HG02763 (cell line): Measurements from ENCODE around the gene LRRC58.
"Not testable (repeated sequence)": the region's sequence is repeated elsewhere in the genome, so short reads cannot be mapped to it uniquely, and the experiment has no call there.

Experiments
- ATAC-seq: cut with Tn5 transposase; IDR thresholded peaks from one replicate; pipeline ENCODE4 v1.9.1; 2021; ENCODE audit warnings: mild to moderate bottlenecking, moderate library complexity; ENCODE audit not compliant: unreplicated experiment

LRRC58 gene

DNA sequence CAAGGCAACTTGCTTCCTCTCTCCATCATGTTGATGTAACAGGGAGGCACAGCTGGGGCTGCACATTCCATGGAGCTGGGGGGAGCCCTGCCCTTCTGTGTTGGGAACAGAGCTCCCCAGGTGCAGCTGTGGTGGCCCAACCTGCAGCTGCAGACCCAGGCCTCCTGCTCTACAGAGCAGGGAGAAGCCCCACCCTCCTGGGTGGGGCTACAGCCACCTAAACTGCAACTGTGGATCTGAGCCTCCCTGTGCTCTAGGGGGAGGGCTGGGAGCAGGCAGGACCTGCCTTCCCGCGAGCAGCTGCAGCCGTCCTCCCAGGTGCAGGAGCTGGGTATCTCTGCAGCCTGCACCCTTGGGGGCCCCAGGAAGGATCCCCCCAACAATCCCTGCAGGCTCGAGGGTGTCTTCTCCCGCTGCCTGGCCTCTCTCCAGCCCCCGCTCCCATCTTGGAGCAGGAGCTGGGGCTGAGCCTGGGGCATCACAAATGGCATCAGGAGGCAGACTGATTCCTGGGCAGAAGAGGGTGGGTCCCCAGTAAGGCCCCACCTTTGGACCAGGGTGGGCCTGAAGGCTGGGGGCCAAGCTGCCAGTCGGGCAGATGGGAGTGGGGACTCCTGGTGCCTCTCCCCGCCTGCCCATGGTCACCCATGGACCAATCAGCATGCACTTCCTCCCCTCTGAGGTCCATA is 7.4 kb downstream of the LRRC58 start:
- no peak for ATAC-seq

DNA sequence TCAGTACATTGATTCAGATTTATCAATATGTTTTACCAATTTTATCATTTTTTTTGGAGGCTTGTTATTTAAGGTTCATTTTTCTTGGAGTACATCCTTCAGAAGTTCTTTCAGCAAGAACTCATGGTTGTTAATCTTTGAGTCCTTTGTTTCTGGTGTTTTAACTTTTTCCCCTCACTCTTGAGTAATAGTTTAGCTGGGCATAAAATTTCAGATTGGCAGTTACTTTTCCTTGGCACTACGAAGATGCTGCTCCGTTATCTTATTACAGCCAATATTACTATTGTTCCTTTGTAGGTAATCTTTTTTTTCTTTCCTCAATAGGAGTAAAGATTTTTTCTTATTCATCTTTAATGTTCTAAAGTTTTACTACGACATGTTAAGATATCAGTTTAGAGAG is 9.8 kb downstream of the LRRC58 start:
- ATAC-seq, result no peak

DNA sequence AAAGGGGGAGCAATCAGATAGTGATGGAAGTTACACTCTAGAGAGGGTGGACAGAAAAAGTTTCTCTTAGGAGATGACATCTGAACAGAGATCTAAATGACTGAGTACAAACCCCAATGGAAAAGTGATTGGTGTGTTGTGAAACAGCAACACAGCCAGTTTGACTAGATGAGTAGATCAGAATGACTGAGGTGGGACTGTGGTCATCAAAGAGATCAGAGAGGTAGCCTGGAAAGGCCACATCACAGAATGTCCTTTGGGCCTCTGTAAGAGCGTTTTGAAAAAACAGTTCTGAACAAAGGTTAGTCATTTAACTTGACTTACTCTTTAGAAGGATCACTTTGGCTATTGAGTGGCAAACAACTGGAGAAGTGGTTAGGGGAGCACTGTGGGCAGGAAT is 10.6 kb downstream of the LRRC58 start:
- ATAC-seq, result no peak

DNA sequence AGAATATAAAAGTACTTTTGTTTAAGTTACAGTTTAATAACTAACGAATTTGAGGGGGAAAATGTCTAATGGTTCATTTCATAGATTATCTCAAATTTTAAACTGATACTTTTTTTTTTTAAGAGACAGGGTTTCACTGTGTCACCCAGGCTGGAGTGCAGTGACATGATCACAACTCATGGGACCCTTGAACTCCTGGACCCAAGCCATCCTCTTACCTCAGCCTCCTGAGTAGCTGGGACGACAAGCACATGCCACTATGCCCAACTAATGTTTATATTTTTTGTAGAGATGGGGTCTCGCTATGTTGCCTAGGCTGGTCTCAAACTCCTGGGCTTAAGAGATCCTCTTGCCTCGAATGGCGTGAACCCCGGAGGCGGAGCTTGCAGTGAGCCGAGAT is 16.5 kb downstream of the LRRC58 start:
- ATAC-seq, result no peak

DNA sequence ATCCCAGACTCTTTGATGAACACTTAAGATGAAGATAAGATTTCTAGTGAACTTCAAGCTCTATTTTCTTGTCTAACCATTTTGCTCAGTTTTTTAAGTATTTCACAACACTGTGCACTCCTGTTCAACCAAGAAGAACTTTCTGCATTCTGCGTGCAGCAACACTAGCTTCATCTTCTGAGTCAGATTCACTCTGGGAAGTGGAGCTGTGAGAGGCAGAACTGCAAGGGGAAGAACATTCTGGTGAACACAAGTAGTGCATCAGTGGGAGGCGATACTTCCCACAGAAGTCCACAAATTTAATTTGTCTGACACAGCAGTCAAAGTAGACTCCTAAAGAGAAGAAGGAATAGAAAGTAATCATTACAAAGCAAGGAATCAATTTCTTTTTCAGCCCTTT is 18.1 kb downstream of the LRRC58 start:
- ATAC-seq, result no peak

DNA sequence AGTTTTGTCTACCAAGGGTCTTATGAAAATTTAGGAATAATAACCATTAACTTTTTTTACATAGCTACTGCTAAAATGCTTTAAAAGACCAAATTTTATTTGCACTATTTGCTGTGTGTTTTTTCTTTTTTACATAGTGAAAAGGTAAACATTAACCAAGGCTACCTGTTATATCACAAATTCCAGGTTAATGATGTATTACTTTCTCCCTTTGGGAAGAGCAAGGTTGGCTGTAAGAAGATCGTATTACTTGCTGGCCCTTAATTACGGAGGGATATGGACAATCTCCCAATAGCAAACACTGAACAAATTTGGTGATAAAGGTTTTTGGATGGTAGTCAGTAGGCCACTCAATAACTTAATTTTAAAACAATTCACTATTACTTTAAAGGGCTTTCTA is 22.4 kb downstream of the LRRC58 start:
- ATAC-seq, result no peak

DNA sequence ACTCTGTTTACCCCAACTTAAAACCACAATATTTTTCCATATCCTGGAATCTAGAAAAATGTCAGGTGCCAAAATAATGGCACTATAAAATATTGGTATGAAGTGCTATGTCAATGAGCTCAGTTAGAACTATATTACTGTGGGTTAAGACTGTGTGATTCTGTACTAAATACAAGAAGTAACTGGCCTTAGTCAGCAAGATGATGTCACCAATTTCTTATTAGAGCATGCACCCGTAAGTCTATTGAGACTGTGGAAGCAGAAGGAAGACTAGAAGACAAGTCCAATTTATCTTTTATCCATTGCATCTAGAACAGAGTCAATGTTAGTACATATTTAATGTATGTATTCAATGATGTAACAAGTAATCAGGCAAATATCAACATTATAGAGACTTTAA is 25.0 kb downstream of the LRRC58 start:
- no peak for ATAC-seq

DNA sequence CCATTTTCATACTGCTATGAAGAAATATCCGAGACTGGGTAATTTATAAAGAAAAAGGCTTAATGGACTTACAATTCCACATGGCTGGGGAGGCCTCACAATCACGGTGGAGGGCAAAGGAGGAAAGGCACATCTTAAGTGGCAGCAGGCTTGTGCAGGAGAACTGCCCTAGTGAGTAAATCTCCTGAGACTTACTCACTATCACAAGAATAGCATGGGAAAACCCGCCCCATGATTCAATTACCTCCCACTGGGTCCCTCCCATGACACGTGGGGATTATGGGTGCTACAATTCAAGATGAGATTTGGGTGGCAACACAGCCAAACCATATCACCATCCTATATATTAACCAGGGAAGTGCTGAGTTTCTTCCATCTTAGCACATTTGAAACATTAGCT is 25.4 kb downstream of the LRRC58 start:
- not testable (repeated sequence) for ATAC-seq

DNA sequence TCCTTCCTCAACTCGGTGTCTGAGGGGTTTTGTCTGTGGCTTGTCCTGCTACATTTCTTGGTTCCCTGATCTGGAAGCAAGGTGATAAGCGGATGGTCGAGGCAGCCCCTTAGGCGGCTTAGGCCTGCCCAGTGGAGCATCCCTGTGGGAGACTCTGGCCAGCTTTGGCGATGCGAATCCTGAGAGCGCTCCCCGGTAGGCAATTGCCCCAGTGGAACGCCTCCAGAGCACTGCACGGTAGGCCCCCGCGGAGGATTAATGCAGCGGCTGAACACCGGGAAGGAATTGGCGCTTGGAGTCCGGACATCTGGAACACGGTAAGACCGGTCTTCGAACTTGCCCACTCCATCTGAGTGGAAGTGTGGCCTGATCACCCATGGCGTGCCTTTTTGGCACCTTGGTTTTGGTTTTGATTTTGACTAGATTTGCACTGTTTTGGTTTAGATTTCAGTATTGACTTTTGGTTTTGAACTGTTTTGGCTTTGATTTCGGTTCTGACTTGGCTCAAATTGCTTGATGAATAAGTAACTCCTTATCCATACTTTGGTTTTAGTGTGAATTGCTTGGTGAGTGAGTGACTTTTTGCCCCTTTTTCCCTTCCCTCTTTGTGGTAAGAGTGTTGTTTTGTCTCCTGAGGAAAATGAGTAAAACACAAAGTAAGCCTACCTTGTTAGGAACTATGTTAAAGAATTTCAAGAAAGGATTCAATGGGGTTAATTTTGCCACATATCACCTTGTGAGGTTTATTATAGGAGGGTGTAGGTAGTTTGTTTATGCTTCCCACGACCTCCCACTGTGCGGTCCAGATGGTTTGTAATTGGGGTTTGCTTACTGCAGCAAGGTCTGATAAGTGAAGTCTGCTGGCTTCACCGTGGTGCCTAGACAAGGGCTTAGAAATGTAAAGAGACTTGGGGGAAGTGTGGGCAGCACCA is 37.0 kb downstream of the LRRC58 start:
- no peak for ATAC-seq

DNA sequence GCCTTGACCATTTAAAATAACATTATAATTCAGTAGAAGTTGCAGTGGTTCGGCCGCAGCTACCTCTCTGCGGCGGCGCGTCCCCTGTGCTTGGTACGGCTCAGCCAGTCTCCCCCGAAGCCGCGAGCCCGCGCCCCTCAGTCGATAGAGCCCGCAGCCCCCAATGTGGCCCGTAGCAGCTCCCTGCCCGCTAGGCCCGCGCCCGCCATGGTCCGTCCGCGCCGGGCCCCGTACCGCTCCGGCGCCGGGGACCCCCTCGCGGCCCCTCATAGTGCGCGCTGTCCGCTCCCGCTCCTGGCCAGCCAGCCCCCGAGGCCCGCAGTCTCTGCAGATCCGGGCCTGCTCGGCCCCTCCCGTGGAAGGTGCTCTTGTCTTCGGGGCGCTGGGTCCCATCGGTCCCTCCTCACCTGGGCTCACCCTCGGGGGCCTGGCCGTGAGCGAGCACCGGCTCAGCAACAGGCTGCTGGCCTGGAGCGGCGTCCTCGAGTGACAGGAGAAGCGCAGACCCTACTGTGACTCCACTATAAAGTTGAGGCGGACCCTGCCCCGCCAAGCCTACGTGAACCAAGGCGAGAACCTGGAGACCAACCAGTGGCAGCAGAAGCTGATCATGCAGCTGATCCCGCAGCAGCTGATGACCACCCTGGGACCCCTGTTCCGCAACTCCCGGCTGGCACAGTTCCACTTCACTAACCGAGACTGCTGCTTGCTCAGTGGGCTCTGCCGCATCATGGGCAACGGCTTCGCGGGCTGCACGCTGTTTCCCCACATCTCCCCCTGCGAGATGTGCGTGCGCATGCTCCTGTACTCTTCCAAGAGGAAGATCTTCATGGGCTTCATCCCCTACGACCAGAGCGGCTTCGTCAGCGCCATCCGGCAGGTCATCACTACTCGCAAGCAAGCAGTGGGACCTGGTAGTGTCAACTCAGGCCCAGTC is 42.4 kb downstream of the LRRC58 start:
- no peak for ATAC-seq

DNA sequence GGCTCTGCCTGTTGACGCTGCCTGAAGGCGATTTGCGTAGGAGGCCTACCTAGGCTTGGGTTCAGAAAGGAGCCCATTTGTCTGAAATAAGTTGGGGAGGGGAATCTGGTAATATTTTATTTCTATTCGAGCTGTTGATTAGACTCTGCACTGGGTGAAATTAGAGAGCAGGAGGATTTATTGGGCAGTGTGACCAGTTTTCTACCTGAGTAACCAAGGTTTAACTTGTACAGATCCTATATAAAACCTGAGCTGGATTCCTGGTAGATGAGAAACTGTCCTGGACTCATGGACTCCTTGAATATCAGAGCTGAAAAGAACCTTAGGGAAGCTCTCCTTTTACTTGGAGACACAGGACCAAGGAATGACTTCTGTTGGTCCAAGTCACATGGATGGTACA is 44.5 kb downstream of the LRRC58 start:
- no peak for ATAC-seq

DNA sequence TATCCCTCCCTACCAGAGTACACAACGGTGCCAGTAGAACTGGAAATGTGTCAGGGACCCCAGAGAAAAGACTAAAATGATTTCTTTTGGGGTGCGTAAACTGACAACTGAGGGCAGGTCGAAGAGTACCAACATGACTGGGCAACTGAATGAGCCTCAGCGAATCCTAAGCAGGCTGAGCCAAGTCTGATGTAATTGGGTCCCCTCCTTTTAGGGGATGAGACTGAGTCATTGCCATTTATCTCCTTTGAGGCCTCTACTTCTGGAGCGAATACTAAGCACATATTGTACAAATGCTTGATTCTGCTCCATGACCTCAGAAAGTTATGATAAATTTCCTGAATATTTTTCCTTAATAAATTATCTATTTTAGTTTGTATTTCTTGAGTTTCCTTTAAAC is 46.8 kb downstream of the LRRC58 start:
- no peak for ATAC-seq

DNA sequence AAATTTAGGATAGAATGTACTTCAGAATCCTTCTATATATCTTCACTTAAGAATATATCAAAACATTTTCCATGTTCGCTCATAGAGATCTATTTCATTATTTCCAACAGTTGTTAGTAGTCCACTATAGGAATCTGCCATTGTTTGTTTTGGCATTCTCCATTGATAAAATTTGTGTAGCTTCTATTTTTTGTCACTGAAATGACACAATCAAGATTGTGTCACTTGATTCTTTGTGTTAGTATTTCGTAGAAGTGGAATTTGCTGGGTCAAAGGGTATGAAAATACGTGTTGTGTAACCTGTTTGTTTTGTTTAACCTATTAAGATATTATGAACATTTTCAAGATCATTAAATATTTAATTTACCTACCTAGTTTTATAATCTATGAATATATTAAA is 48.2 kb downstream of the LRRC58 start:
- no peak for ATAC-seq

DNA sequence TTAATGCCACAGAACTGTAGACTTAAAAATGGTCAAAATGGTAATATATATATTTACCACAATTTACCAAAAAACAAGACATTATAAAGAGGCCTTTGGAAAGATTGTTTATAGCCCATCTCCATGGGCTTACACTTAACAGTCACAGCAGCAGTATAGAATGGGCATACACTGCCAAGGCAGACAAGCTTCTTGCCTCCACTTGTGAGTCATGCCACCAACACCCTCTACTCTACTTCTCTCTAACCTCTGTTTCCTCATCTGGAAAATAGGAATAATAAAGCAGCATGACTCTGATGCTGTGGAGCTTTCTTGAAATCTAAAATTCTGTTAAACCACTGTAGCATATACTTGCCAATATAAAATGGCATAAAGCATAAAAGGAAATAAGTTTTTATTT is 49.8 kb downstream of the LRRC58 start:
- no peak for ATAC-seq

DNA sequence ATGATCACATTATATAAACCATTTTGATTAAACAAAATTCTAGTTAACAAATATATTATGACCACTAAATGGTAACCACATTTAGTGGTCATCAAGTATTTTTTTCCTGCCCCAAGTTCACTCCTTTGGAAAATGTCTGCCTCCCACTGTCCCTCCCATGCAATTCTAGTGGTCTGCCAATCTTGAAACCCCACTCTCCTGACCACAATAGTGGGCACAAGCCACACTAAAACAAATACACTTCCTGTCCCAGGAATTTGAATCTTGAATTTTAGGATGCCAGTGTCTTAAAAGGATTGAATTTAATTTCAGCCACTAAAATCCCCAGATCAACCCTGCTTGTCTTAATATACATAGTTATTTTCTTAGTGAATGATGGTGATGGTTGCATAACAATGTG is 50.2 kb downstream of the LRRC58 start:
- ATAC-seq, result no peak

DNA sequence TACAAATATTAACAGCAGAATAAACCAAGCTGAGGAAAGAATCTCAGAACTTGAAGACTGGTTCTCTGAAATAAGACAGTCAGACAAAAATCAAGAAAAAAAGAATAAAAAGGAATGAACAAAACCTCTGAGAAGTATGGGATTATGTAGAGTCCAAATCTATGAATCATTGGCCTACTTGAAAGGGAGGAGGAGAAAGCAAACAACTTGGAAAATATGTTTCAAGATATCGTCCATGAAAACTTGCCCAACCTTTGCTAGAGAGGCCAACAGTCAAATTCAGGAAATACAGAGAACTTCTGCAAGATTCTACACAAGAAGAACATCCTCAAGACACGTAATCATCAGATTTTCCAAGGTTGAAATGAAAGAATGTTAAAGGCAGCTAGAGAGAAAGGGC is 57.6 kb downstream of the LRRC58 start:
- ATAC-seq, result not testable (repeated sequence)

DNA sequence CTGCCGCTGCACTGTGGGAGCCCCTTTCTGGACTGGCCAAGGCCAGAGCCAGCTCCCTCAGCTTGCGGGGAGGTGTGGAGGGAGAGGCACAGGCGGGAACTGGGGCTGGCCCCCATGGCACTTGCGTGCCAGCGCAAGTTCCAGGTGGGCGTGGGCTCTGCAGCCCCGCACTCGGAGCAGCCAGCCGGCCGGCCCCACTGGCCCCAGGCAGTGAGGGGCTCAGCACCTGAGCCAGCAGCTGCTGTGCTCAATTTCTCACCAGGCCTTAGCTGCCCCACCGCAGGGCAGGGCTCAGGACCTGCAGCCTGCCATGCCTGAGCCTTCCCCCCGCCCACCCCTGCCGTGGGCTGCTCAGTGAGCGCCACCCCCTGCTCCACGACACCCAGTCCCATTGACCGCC is 59.5 kb downstream of the LRRC58 start:
- no peak for ATAC-seq

DNA sequence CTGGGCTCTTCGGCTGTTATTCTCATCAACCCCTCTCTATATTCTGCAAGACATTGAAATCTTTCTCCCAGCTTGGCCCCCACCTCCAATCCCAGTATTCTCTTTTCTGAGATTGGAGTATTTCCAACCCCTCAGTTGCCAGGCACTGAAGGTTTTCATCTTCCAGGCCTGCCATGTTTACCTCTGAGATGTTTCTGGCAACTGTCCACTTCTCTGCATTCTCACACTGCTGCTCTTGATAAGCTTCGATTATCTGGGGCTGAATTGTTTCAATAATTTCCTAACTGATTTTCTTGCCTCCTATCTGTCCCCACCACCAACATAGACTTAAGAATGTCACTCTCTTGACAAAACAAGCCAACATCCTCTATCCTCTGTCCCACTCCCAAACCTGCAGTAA is 62.7 kb downstream of the LRRC58 start:
- ATAC-seq, result no peak

DNA sequence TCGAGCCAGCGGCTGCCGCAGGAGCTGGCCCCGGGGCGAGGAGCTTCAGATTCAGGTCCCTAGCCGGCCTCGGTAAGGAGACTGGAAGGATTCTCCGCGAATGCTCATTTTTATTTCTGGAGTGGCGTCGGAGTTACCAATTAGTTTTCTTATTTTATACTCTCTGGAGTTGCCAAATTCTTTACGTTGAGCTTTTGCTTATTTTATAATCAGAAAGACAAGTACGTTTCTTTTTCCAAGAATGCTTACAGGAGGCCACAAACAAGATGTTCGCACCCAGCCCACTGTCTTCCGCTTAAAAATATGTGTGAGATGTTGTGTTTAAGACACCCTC is 63.7 kb downstream of the LRRC58 start:
- no peak for ATAC-seq

DNA sequence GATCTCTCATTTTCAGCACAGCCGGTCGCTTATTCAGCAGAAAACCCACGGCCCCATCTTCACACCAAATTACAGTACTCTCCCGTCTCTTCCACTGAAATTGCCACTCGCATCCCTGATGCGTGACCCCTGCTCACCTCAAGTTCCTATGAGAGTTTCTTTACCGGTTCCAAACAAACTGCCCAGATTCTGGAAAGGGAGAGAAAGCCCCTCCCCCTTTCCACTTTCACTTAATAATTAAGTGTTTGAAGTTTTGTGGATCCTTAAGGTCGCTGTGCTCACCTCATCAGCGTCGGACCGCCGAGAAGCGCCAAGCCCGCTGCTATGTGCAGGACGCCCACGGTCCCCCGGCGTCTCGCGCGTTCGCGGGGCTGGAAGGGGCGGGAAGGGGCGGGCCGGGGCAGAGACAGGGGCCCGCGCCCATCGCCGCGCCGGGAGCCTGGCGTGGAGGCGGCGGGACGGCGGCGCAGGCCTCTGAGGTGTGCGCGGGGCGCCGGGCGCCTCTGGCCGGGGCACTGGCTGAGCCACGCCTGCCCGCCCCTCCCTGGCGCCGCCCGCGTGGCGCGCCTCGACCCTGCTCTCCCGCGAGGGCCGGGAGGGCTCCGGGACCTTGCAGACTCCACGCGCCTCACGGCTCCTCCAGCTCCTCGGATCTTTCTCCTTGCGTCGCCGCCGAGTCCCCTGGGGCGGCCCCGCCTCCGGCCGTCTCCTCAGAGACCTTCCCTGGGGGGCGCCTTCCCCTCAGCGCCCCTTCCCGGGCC is 64.2 kb downstream of the LRRC58 start, which contains the start of gene GPR156:
Gene GPR156 (minus strand): TSS at position 476 of the 761 bp plus-strand sequence. CDS start 41,124 bp downstream, outside the sequence.
- no peak for ATAC-seq

DNA sequence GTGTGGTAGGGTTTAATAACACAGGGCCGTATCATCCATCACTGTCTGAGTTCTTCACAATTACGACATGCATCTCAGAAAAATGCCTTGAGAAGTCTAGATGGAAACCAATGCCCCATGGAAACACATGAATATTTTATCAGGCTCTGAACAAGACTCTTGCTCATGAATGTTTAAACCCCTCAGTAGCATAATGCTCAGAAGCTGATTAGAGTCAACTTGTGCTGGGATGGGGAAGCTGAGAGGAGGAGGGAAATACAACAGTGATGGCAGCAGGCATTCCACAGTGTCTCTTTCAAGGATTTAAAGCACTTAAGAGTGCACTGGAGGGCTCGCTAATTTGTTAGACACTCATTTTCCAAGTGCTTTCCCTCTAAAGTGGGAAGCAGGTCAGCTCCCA is 67.9 kb downstream of the LRRC58 start:
- no peak for ATAC-seq
